Activated naive CD8-positive, alpha-beta T cell treated with anti-CD3 and anti-CD28 coated beads, Interleukin-2, amount 50 U/mL, for 24 hours (primary cell): ENCODE results near the gene CHST11.

ENCODE experiments used
- ATAC-seq: fragments of 150-1000 bp; cut with Tn5 transposase; one replicate; pipeline ENCODE4 v1.10.0; 2021
- DNase-seq: peaks from one replicate; pipeline ENCODE4 v3.0.0; 2021
- H3K27ac Mint-ChIP-seq: one replicate; pipeline ENCODE4 v1.8.0; 2021; ENCODE audit warnings: mild to moderate bottlenecking, mixed read lengths
- H3K27me3 Mint-ChIP-seq: one replicate; pipeline ENCODE4 v1.8.0; 2021; ENCODE audit warnings: mixed read lengths
- H3K36me3 Mint-ChIP-seq: one replicate; pipeline ENCODE4 v1.8.0; 2021; ENCODE audit warnings: low read depth, mixed read lengths
- H3K4me1 Mint-ChIP-seq: one replicate; pipeline ENCODE4 v1.8.0; 2021; ENCODE audit warnings: mixed read lengths
- H3K4me3 Mint-ChIP-seq: one replicate; pipeline ENCODE4 v1.8.0; 2021; ENCODE audit warnings: mild to moderate bottlenecking, moderate library complexity, mixed read lengths
- H3K9me3 Mint-ChIP-seq: one replicate; pipeline ENCODE4 v1.8.0; 2021; ENCODE audit warnings: mixed read lengths

Gene CHST11

DNA sequence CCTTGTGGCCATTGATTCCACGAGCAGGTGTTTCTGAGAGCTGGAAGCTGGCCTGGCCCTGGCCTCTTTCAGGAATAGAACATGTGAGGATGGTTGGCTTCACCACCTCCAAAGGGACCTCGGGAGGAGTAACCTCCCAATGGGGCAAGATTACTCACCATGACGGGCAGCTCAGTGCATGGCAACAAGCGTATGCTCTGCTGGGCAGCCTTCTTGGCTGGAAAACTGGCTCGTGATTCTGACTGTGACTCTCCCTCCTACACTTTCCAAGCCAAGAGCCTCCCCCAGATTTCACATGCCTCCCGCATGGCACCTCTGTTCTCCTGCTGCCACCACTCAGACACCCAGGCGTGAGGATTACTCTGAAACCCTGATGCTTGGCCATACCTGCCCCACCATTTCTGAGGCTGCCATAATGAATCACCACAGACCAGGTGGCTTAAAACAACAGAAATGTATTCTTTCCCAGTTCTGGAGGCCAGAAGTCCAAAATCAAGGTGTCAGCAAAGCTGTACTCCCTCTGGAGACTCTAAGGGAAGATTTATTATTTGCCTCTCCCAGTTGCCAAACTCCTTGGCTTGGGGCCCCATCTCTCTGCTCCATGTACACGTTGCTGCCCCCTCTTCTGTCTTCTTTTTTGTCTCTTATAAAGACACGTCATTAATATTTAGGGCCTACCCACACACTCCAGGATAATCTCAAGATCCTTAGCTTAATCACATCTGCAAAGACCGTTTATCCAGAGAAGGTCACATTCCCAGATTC, 215.9 kb downstream of the CHST11 start:
- H3K9me3 Mint-ChIP-seq: no peaks in the 10 kb centered on the region
- peaks cover 2% of the 10 kb centered on the region for H3K27me3 Mint-ChIP-seq
- H3K27ac Mint-ChIP-seq: peak overlapping the region; percentile 97
- no peak for DNase-seq
- H3K4me1 Mint-ChIP-seq: peaks cover 67% of the 10 kb centered on the region
- no peak overlapping the region for H3K4me3 Mint-ChIP-seq
- ATAC-seq: no peak
- no peaks in the 10 kb centered on the region for H3K36me3 Mint-ChIP-seq

DNA sequence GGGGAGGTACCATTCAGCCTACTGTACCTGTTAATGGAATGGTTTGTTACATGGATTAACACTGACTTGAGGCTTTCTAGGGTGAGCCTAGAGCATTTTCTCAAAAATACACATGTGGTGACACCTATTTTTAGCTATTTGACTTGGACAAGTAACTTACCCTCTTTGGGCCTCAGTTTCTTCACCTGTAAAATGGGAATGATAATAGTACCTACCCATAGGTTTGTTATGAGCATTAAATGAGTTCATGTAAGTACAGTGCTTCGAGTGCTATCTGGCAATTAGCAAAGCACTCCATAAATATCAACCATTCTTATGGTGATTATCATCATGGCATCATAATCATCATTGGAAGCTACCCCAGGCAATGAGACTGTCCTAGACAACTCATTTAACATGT, 216.5 kb downstream of the CHST11 start:
- peaks cover 65% of the 10 kb centered on the region for H3K4me1 Mint-ChIP-seq
- no peak for DNase-seq
- no peak for ATAC-seq
- no peak overlapping the region for H3K4me3 Mint-ChIP-seq
- H3K9me3 Mint-ChIP-seq: no peaks in the 10 kb centered on the region
- H3K27ac Mint-ChIP-seq: no peak overlapping the region
- H3K36me3 Mint-ChIP-seq: no peaks in the 10 kb centered on the region
- peaks cover 2% of the 10 kb centered on the region for H3K27me3 Mint-ChIP-seq

GRCh38 chr12:104673696-104674482, 217.1 kb downstream of the CHST11 start:
- Mint-ChIP-seq H3K27ac (no peak overlapping the region), H3K9me3 (no peaks in the 10 kb centered on the region), H3K4me3 (no peak overlapping the region), H3K4me1 (peaks cover 64% of the 10 kb centered on the region), H3K27me3 (peaks cover 2% of the 10 kb centered on the region), H3K36me3 (no peaks in the 10 kb centered on the region)
- ATAC-seq (no peak), DNase-seq (no peak)

DNA sequence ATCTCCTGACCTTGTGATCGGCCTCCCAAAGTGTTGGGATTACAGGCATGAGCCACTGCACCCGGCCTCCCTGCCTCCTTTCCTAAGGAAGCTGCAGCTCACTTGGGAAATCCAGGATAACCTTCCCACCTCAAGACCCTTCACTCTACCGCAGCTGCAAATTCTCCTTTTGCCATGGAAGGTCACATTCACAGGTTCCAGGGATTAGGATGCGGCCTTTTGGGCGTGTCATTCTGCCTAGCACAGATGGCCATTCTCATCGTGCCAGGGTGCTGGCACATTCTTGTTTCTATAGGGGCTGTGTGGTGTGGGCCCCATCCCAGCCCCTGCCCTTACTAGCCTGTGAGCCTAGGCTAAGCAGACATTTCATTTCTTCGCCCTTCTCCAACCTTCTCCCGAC, 219.9 kb downstream of the CHST11 start:
- ATAC-seq (no peak), DNase-seq (no peak)
- Mint-ChIP-seq H3K4me3 (no peak overlapping the region), H3K27ac (no peak overlapping the region), H3K9me3 (no peaks in the 10 kb centered on the region), H3K36me3 (no peaks in the 10 kb centered on the region), H3K4me1 (peaks cover 63% of the 10 kb centered on the region), H3K27me3 (peaks cover under 1% of the 10 kb centered on the region)

GRCh38 chr12:104677441-104678089, 220.8 kb downstream of the CHST11 start:
- H3K27ac Mint-ChIP-seq: no peak overlapping the region
- ATAC-seq (no peak), DNase-seq (no peak)
- no peaks in the 10 kb centered on the region for H3K27me3 Mint-ChIP-seq
- no peaks in the 10 kb centered on the region for H3K9me3 Mint-ChIP-seq
- no peak overlapping the region for H3K4me3 Mint-ChIP-seq
- H3K36me3 Mint-ChIP-seq: no peaks in the 10 kb centered on the region
- peaks cover 63% of the 10 kb centered on the region for H3K4me1 Mint-ChIP-seq

- Mint-ChIP-seq H3K27me3 (no peaks in the 10 kb centered on the region), H3K4me1 (peaks cover 67% of the 10 kb centered on the region), H3K27ac (peak overlapping the region; percentile 83), H3K9me3 (no peaks in the 10 kb centered on the region), H3K4me3 (no peak overlapping the region), H3K36me3 (no peaks in the 10 kb centered on the region)
- ATAC-seq (peak; percentile 64), DNase-seq (no peak)
These were observed 223.3 kb downstream of the CHST11 start for GRCh38 chr12:104680070-104680469.

GRCh38 chr12:104680491-104680890, 223.7 kb downstream of the CHST11 start:
- Mint-ChIP-seq H3K27ac (peak overlapping the region; percentile 83), H3K4me1 (peaks cover 71% of the 10 kb centered on the region), H3K27me3 (no peaks in the 10 kb centered on the region), H3K9me3 (no peaks in the 10 kb centered on the region), H3K4me3 (no peak overlapping the region), H3K36me3 (no peaks in the 10 kb centered on the region)
- DNase-seq: peak; percentile 48
- peak; percentile 41 for ATAC-seq

GRCh38 chr12:104681012-104681690, 224.4 kb downstream of the CHST11 start:
- Mint-ChIP-seq H3K27ac (peak overlapping the region; percentile 83), H3K27me3 (no peaks in the 10 kb centered on the region), H3K9me3 (no peaks in the 10 kb centered on the region), H3K4me1 (peaks cover 78% of the 10 kb centered on the region), H3K36me3 (no peaks in the 10 kb centered on the region), H3K4me3 (no peak overlapping the region)
- DNase-seq: no peak
- peak; percentile 30 for ATAC-seq

DNA sequence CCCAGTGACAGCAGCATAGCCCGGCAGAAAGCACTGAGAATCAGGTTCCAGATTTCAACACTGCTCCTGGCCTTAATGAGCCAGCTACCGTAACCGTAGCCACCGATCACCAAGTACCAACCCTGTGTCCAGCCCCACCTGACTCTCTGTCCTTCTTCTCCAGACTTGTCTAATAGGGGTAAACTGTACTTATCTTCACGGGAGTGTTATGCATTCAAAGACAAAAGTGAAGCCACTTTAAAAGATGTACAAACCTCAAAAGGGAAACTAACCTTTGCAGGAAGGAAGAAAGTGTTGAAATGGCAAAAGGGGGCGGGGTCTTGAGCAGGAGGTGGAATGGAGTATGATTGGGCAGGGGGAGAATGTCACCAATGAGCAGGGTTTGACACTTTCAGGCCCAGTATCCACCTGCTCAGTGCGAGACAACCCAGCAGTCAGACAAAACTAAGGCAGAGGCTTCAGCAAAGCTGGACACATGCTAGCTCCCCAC, 226.1 kb downstream of the CHST11 start:
- H3K4me3 Mint-ChIP-seq: peak overlapping the region; percentile 80
- H3K27ac Mint-ChIP-seq: peak overlapping the region; percentile 84
- H3K9me3 Mint-ChIP-seq: no peaks in the 10 kb centered on the region
- H3K27me3 Mint-ChIP-seq: no peaks in the 10 kb centered on the region
- ATAC-seq (peak; percentile 76), DNase-seq (peak; percentile 82)
- peaks cover 91% of the 10 kb centered on the region for H3K4me1 Mint-ChIP-seq
- peaks cover 3% of the 10 kb centered on the region for H3K36me3 Mint-ChIP-seq

DNA sequence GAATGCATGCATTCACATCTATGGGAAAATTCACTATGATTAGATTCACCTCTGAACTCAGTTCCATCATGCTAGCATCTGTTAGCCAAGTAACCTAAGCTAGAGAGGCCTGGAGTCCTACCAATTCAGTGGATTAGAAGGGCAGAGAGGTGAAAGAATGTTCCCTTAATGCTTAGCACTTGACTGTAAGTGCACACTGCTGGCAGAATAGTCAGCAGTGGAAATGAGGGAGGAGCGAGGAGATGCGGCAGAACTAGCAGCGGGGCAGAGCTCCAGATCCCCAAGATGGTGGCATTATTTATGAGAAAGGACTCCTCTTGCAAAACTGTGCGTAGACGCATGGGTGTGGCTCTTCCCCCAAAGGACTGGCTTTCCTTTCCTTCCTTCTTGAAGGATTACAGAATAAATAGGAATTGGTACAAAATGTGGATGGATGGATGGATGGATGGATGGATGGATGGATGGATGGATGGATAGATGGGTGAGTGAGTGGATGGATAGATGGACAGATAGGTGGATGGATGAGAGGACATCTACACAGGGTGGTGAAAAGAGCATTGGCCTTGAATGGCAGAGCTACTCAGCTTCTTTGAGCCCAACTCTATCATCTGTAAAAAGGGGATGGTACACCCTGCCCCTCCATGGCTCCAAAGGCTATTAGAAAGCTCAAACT, 227.2 kb downstream of the CHST11 start:
- ATAC-seq (no peak), DNase-seq (no peak)
- Mint-ChIP-seq H3K4me3 (no peak overlapping the region), H3K36me3 (peaks cover 3% of the 10 kb centered on the region), H3K27me3 (no peaks in the 10 kb centered on the region), H3K27ac (no peak overlapping the region), H3K9me3 (no peaks in the 10 kb centered on the region), H3K4me1 (peaks cover 91% of the 10 kb centered on the region)

- Mint-ChIP-seq H3K9me3 (no peaks in the 10 kb centered on the region), H3K36me3 (peaks cover 3% of the 10 kb centered on the region), H3K27ac (no peak overlapping the region), H3K4me3 (no peak overlapping the region), H3K4me1 (peaks cover 89% of the 10 kb centered on the region), H3K27me3 (no peaks in the 10 kb centered on the region)
- DNase-seq: no peak
- no peak for ATAC-seq
These were observed 228.1 kb downstream of the CHST11 start for GRCh38 chr12:104684884-104685283.

- ATAC-seq: no peak
- Mint-ChIP-seq H3K9me3 (no peaks in the 10 kb centered on the region), H3K36me3 (peaks cover 3% of the 10 kb centered on the region), H3K4me3 (no peak overlapping the region), H3K27ac (no peak overlapping the region), H3K27me3 (no peaks in the 10 kb centered on the region), H3K4me1 (peaks cover 88% of the 10 kb centered on the region)
- DNase-seq: no peak
These were observed 228.6 kb downstream of the CHST11 start for GRCh38 chr12:104685366-104685765.

DNA sequence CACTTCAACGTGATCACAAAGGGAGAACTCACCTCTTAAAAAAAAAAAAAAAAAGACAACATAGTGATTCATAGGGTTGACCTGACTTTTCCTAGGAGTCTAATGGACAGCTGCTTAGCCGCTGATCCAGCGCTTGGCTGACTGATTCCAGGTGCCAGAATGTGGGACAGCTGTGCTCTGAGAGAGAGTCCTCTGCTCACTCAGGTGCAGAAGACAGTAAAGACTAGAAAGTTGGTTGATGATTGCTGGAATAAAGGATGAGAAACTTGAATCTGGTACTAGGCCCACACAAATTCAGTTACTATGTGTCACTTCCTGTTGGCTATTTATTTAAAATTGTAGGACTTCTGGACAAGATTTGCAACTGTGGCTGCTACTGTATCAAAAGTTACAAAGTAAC, 229.4 kb downstream of the CHST11 start:
- Mint-ChIP-seq H3K4me1 (peaks cover 88% of the 10 kb centered on the region), H3K4me3 (no peak overlapping the region)

More for the DNA sequence above, 229.4 kb downstream of the CHST11 start:
- H3K36me3 Mint-ChIP-seq: peaks cover 3% of the 10 kb centered on the region
- no peak for ATAC-seq
- no peak for DNase-seq
- no peaks in the 10 kb centered on the region for H3K9me3 Mint-ChIP-seq
- H3K27ac Mint-ChIP-seq: peak overlapping the region; percentile 38
- H3K27me3 Mint-ChIP-seq: no peaks in the 10 kb centered on the region
